SK-N-SH (cell line): Measurements from ENCODE around the gene SMOC1. TPM values are rescaled to one million over a fixed set of nuclear protein-coding genes. Genes with fewer than 3 reads are reported as not detected.

Experiments used
- CTCF ChIA-PET: fragments of 300-600, 350-600 bp; formaldehyde crosslinking; extraction: SDS; loops from one replicate; lab custom pipeline; 2021; lab: Yijun Ruan, JAX
- POLR2A ChIA-PET: fragments of 350-600 bp; sonication (Branson Sonifier 250); formaldehyde crosslinking; extraction: SDS; loops from one replicate; lab custom pipeline; 2020; ENCODE audit warnings: antibody characterized with exemption, inconsistent platforms; lab: Yijun Ruan, JAX
- DNase-seq: peaks from one replicate; pipeline ENCODE4 v3.0.0; 2012
- H2AFZ ChIP-seq: fragments of 200-600 bp; sonication (generic); 2 replicates; pipeline ENCODE4 v1.8.1; 2016; ENCODE audit warnings: antibody characterized with exemption, mild to moderate bottlenecking, low read depth
- H3F3A ChIP-seq: fragments of 200-600 bp; sonication (generic); replicated peaks from 2 replicates; pipeline ENCODE3; 2016; ENCODE audit warnings: antibody characterized with exemption, mild to moderate bottlenecking; ENCODE audit not compliant: insufficient read depth
- H3K27ac ChIP-seq, 2 experiments: fragments of 200-500 bp in 1 of 2; fragments of 200-600 bp in 1 of 2; sonication (Bioruptor generic) in 1 of 2; sonication (generic), shearing (Covaris generic) in 1 of 2; 2 replicates each; pipeline versions ENCODE4 v1.5.1 to v1.6.1; 2014 to 2016; ENCODE audit warnings: low read depth in 2 of 2, inconsistent platforms in 1 of 2, low read length in 1 of 2, mild to moderate bottlenecking in 1 of 2, mixed read lengths in 1 of 2
- H3K27me3 ChIP-seq: fragments of 200-600 bp; sonication (generic), shearing (Covaris generic); 2 replicates; pipeline ENCODE4 v1.6.1; 2016; ENCODE audit warnings: mixed run types; ENCODE audit not compliant: insufficient read depth
- H3K36me3 ChIP-seq, 2 experiments: fragments of 200-500 bp in 1 of 2; fragments of 200-600 bp in 1 of 2; sonication (Bioruptor generic) in 1 of 2; sonication (generic) in 1 of 2; replicated peaks in 1 of 2; 2 replicates each; pipeline versions ENCODE3 to v1.5.1; 2014 to 2016; ENCODE audit warnings: low read length in 1 of 2, mild to moderate bottlenecking in 1 of 2; ENCODE audit not compliant: insufficient read depth in 2 of 2, control insufficient read depth in 1 of 2
- H3K4me1 ChIP-seq, 2 experiments: fragments of 200-500 bp in 1 of 2; fragments of 200-600 bp in 1 of 2; sonication (Bioruptor generic) in 1 of 2; sonication (generic), shearing (Covaris generic) in 1 of 2; 2 replicates each; pipeline versions ENCODE4 v1.5.1 to v1.6.1; 2014 to 2016; ENCODE audit warnings: low read depth in 1 of 2, low read length in 1 of 2, mixed run types in 1 of 2; ENCODE audit not compliant: insufficient read depth in 2 of 2, control insufficient read depth in 1 of 2
- H3K4me2 ChIP-seq: fragments of 200-600 bp; sonication (generic), shearing (Covaris generic); 2 replicates; pipeline ENCODE4 v1.6.1; 2017; ENCODE audit warnings: mixed run types
- H3K4me3 ChIP-seq, 2 experiments: fragments of 200-500 bp in 1 of 2; fragments of 200-600 bp in 1 of 2; sonication (Bioruptor generic) in 1 of 2; sonication (generic), shearing (Covaris generic) in 1 of 2; 2 replicates each; pipeline versions ENCODE4 v1.5.1 to v1.8.1; 2014 to 2016; ENCODE audit warnings: low read depth in 2 of 2, inconsistent platforms in 1 of 2, low read length in 1 of 2, mild to moderate bottlenecking in 1 of 2, mixed read lengths in 1 of 2, moderate library complexity in 1 of 2
- H3K79me2 ChIP-seq: fragments of 200-600 bp; sonication (generic); 2 replicates; pipeline ENCODE4 v1.8.1; 2017; ENCODE audit warnings: mild to moderate bottlenecking; ENCODE audit not compliant: insufficient read depth
- H3K9ac ChIP-seq: fragments of 200-600 bp; sonication (generic); 2 replicates; pipeline ENCODE4 v1.6.1; 2017; ENCODE audit warnings: mixed run types
- H3K9me2 ChIP-seq: fragments of 200-600 bp; sonication (generic); 2 replicates; pipeline ENCODE4 v1.6.1; 2017; ENCODE audit warnings: mixed run types
- H3K9me3 ChIP-seq: fragments of 200-600 bp; sonication (generic); 2 replicates; pipeline ENCODE4 v1.6.1; 2017; ENCODE audit warnings: mixed run types, mild to moderate bottlenecking, moderate library complexity
- H4K20me1 ChIP-seq: fragments of 200-600 bp; sonication (generic); 2 replicates; pipeline ENCODE4 v1.6.1; 2017; ENCODE audit warnings: mild to moderate bottlenecking, mixed run types; ENCODE audit not compliant: insufficient read depth
- CHD2 ChIP-seq: fragments of 150-350 bp; IDR thresholded peaks from 2 replicates; pipeline ENCODE4 v1.6.1; 2018; ENCODE audit warnings: low read length; ENCODE audit not compliant: partially characterized antibody
- ELF1 ChIP-seq: IDR thresholded peaks from 2 replicates; pipeline ENCODE4 v1.4.0; 2012
- FOXM1 ChIP-seq: IDR thresholded peaks from 2 replicates; pipeline ENCODE4 v1.4.0; 2012; ENCODE audit warnings: low read depth, mild to moderate bottlenecking
- GABPA ChIP-seq: IDR thresholded peaks from 2 replicates; pipeline ENCODE4 v1.4.0; 2012; ENCODE audit warnings: low read depth, mild to moderate bottlenecking
- JUND ChIP-seq: IDR thresholded peaks from 2 replicates; pipeline ENCODE4 v1.4.0; 2012
- MXI1 ChIP-seq: IDR thresholded peaks from 2 replicates; pipeline ENCODE4 v1.6.1; 2012; ENCODE audit warnings: mild to moderate bottlenecking, low read depth, low read length, improper control_type of control experiment
- NRF1 ChIP-seq: IDR thresholded peaks from 2 replicates; pipeline ENCODE4 v1.6.1; 2012; ENCODE audit warnings: low read depth, mild to moderate bottlenecking, low read length
- SMC3 ChIP-seq: IDR thresholded peaks from 2 replicates; pipeline ENCODE4 v1.6.1; 2012; ENCODE audit warnings: low read depth, low read length, improper control_type of control experiment
- TAF1 ChIP-seq: IDR thresholded peaks from 2 replicates; pipeline ENCODE4 v1.6.1; 2012; ENCODE audit warnings: low read depth, mild to moderate bottlenecking, low read length, moderate library complexity, borderline replicate concordance
- WGBS: methylation state at CpG from one replicate; pipeline ENCODE4 v1.1.6; 2017; ENCODE audit warnings: low lambda C conversion rate; 5-methylcytosine and 5-hydroxymethylcytosine counted together
- polyA plus RNA-seq, 3 experiments: library from polyadenylated mRNA; depleted of rRNA; stranded (reverse); fragments of >200 nt; gene quantifications; 2 replicates each; pipeline ENCODE4 v1.2.3, GENCODE V29; 2012
- TF ChIP-seq, protein P1 (sequence below): fragments of 200-600 bp; sonication (generic); IDR thresholded peaks from 2 replicates; pipeline ENCODE4 v1.6.1; 2017; ENCODE audit warnings: antibody characterized with exemption, mild to moderate bottlenecking, moderate library complexity
- TF ChIP-seq, protein P2 (sequence below): fragments of 150-350 bp; IDR thresholded peaks from 2 replicates; pipeline ENCODE4 v1.6.1; 2017; ENCODE audit warnings: antibody characterized with exemption, low read length, low read depth, borderline replicate concordance
- TF ChIP-seq, protein P3 (sequence below): fragments of 150-350 bp; IDR thresholded peaks from 2 replicates; pipeline ENCODE4 v1.6.1; 2016; ENCODE audit warnings: mild to moderate bottlenecking, low read depth, low read length
- TF ChIP-seq, protein P4 (sequence below): IDR thresholded peaks from 2 replicates; pipeline ENCODE4 v1.4.0; 2012; ENCODE audit warnings: low read depth, borderline replicate concordance
- TF ChIP-seq, protein P5 (sequence below): IDR thresholded peaks from 2 replicates; pipeline ENCODE4; 2012

Gene SMOC1
- polyA plus RNA-seq, 1 of the 3 experiments (the other 2 are of a cell fraction), result not detected

DNA sequence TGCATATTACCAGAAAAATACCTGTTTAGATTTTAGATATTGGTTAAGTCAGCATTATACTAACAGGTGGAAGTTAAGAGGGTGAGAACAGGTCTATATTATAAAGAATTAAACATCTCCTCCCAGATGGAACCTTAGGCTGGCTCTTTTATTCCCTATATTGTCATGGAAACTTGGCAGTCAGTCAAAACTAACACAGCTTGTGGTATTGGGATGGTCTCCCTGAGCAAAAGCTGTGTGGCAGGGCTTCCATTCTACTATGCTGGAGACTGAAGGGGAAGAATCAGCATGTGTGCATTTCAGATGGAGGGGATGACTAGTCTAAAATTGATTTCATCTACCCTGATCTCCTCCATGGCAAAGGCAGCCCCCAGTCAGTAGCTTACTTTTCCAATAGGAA is 66.7 kb downstream of the SMOC1 start:
- Histone ChIP-seq H2AFZ (no peak overlapping the region), H3K9me2 (no peaks in the 10 kb centered on the region), H3K27ac (no peak overlapping the region), H3K27me3 (no peaks in the 10 kb centered on the region), H4K20me1 (no peaks in the 10 kb centered on the region), H3K79me2 (no peaks in the 10 kb centered on the region), H3K4me1 (peaks cover 0 to 44% of the 10 kb centered on the region in 2 experiments; a peak in 2 of 4 replicates), H3F3A (no peaks in the 10 kb centered on the region), H3K9me3 (no peaks in the 10 kb centered on the region), H3K9ac (no peak overlapping the region), H3K36me3 (no peaks in the 10 kb centered on the region), H3K4me3 (no peak overlapping the region), H3K4me2 (no peak overlapping the region)
- TF ChIP-seq TAF1, result no peak
- no peak for TF ChIP-seq GABPA
- TF ChIP-seq, protein P1, sequence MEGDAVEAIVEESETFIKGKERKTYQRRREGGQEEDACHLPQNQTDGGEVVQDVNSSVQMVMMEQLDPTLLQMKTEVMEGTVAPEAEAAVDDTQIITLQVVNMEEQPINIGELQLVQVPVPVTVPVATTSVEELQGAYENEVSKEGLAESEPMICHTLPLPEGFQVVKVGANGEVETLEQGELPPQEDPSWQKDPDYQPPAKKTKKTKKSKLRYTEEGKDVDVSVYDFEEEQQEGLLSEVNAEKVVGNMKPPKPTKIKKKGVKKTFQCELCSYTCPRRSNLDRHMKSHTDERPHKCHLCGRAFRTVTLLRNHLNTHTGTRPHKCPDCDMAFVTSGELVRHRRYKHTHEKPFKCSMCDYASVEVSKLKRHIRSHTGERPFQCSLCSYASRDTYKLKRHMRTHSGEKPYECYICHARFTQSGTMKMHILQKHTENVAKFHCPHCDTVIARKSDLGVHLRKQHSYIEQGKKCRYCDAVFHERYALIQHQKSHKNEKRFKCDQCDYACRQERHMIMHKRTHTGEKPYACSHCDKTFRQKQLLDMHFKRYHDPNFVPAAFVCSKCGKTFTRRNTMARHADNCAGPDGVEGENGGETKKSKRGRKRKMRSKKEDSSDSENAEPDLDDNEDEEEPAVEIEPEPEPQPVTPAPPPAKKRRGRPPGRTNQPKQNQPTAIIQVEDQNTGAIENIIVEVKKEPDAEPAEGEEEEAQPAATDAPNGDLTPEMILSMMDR, result no peak
- TF ChIP-seq, protein P2, sequence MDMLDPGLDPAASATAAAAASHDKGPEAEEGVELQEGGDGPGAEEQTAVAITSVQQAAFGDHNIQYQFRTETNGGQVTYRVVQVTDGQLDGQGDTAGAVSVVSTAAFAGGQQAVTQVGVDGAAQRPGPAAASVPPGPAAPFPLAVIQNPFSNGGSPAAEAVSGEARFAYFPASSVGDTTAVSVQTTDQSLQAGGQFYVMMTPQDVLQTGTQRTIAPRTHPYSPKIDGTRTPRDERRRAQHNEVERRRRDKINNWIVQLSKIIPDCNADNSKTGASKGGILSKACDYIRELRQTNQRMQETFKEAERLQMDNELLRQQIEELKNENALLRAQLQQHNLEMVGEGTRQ, result no peak
- TF ChIP-seq, protein P3, sequence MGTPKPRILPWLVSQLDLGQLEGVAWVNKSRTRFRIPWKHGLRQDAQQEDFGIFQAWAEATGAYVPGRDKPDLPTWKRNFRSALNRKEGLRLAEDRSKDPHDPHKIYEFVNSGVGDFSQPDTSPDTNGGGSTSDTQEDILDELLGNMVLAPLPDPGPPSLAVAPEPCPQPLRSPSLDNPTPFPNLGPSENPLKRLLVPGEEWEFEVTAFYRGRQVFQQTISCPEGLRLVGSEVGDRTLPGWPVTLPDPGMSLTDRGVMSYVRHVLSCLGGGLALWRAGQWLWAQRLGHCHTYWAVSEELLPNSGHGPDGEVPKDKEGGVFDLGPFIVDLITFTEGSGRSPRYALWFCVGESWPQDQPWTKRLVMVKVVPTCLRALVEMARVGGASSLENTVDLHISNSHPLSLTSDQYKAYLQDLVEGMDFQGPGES, result no peak
- TF ChIP-seq ELF1, result no peak
- TF ChIP-seq MXI1, result no peak
- no peak for TF ChIP-seq CHD2
- ChIA-PET POLR2A (no interaction called here), CTCF (interaction anchor here (8.5 kb wide), 1 partner anchor 82 kb away, joined by 39 read pairs; no protein-coding TSS in a partner anchor)
- no peak for DNase-seq

DNA sequence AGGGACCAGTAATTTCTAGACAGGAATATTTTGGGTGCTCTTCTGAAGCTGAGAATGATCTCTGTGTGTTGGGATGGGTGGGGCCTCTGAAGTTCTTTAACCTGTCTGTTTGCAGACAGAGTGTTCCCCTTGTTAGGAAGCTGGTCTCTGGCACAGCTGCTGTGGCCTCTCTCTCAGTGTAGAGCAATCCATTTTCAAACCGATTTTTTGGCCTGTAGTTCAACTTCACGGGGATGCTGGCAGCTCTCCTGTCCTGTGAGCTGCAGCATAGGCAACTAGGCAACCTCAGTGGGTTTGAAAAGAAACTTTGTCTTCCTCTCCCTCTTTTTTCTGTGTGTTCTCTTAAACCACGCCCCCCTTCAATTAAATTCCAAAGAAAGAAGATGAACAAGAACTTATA is 69.1 kb downstream of the SMOC1 start:
- TF ChIP-seq, protein P4, sequence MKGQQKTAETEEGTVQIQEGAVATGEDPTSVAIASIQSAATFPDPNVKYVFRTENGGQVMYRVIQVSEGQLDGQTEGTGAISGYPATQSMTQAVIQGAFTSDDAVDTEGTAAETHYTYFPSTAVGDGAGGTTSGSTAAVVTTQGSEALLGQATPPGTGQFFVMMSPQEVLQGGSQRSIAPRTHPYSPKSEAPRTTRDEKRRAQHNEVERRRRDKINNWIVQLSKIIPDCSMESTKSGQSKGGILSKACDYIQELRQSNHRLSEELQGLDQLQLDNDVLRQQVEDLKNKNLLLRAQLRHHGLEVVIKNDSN, result no peak
- no peak for TF ChIP-seq NRF1
- no peak for TF ChIP-seq SMC3
- TF ChIP-seq ELF1, result no peak
- TF ChIP-seq, protein P5, sequence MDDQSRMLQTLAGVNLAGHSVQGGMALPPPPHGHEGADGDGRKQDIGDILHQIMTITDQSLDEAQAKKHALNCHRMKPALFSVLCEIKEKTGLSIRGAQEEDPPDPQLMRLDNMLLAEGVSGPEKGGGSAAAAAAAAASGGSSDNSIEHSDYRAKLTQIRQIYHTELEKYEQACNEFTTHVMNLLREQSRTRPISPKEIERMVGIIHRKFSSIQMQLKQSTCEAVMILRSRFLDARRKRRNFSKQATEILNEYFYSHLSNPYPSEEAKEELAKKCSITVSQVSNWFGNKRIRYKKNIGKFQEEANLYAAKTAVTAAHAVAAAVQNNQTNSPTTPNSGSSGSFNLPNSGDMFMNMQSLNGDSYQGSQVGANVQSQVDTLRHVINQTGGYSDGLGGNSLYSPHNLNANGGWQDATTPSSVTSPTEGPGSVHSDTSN, result no peak
- TF ChIP-seq FOXM1, result no peak
- TF ChIP-seq JUND, result no peak
- Histone ChIP-seq H3K9me3 (no peaks in the 10 kb centered on the region), H3K4me1 (peaks cover 0 to 22% of the 10 kb centered on the region in 2 experiments; a peak in 1 of 4 replicates), H3K9me2 (no peaks in the 10 kb centered on the region), H3K4me3 (no peak overlapping the region), H3K9ac (no peak overlapping the region), H3K27ac (no peak overlapping the region), H3K79me2 (no peaks in the 10 kb centered on the region), H3F3A (no peaks in the 10 kb centered on the region), H2AFZ (no peak overlapping the region), H3K27me3 (no peaks in the 10 kb centered on the region), H3K36me3 (no peaks in the 10 kb centered on the region), H4K20me1 (no peaks in the 10 kb centered on the region), H3K4me2 (no peak overlapping the region)
- ChIA-PET POLR2A (interaction anchor here (0.8 kb wide), 1 partner anchor 9 kb away, joined by 3 read pairs; no protein-coding TSS in a partner anchor), CTCF (interaction anchor here (0.7 to 8.5 kb wide), 5 partner anchors 9 to 130 kb away, joined by 3 to 39 read pairs (median 5); no protein-coding TSS in a partner anchor)
- DNase-seq, result no peak
- WGBS, result 11% methylated on average over 3 of the region's 3 CpGs
